ENCODE measurements around the gene SF3A2.

The SF3A2 gene

DNA sequence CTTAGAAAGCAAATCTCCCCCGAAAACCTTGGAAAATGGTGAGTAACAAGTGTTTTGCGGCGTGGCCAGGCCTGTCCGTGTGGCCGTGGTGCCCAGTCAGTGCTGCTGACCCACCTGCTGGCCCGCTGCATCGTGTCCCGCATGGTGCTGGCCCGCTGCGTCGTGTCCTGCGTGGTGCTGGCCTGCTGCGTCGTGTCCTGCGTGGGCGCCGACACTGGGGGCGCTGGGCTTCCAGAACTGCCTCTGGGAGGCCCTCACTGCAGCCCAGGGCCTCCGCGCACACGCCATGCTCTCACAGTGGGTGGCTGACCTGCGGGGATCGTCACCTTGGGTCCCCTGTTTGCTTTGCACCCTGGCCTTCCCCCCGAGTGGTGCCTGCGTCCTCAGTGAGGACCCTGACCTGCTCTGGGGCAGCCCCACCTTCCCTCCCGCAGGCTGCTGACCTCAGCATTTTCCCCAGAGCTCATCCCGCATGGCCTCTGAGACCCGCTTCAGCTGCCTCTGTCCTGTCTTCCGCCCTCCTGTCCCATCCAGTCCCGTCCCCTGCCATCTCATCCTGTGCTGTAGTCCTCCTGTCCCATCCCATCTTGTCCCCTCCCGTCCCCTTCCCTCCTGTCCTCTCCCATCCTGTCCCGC, 11.1 kb upstream of the SF3A2 start:
- DNase-seq (ENCODE audit: low read depth, low spot score), result no peak
- no peak overlapping the region for H3K27ac ChIP-seq

DNA sequence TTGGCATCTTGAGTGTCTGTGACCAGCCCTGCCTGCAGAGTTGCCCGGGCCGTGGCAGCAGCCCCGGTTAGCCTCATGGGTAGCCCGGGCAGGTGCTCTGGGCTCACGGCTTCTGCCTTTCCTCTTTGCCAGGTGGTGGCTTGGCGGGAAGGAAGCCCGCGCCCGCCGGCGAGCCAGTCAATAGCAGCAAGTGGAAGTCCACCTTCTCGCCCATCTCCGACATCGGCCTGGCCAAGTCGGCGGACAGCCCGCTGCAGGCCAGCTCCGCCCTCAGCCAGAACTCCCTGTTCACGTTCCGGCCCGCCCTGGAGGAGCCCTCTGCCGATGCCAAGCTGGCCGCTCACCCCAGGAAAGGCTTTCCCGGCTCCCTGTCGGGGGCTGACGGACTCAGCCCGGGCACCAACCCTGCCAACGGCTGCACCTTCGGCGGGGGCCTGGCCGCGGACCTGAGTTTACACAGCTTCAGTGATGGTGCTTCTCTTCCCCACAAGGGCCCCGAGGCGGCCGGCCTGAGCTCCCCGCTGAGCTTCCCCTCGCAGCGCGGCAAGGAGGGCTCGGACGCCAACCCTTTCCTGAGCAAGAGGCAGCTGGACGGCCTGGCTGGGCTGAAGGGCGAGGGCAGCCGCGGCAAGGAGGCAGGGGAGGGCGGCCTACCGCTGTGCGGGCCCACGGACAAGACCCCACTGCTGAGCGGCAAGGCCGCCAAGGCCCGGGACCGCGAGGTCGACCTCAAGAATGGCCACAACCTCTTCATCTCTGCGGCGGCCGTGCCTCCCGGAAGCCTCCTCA, 10.4 kb upstream of the SF3A2 start:
- H3K27ac ChIP-seq, result no peak overlapping the region
- DNase-seq (ENCODE audit: low read depth, low spot score), result no peak

DNA sequence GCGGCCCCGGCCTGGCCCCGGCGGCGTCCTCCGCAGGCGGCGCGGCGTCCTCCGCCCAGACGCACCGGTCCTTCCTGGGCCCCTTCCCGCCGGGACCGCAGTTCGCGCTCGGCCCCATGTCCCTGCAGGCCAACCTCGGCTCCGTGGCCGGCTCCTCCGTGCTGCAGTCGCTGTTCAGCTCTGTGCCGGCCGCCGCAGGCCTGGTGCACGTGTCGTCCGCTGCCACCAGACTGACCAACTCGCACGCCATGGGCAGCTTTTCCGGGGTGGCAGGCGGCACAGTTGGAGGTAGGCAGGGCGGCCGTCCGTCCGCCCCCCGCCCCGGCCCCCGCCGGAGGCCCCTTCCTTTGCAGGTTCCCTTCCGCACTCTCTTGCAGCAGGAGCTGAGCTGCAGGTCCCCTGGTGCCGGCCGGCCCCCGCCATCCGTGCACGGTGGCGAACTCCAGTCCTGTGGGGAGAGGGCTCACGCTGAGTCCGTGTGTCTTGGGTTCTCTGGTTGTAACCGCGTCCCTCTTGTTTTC, 9.7 kb upstream of the SF3A2 start:
- DNase-seq (ENCODE audit: low read depth, low spot score), result no peak
- H3K27ac ChIP-seq, result no peak overlapping the region

DNA sequence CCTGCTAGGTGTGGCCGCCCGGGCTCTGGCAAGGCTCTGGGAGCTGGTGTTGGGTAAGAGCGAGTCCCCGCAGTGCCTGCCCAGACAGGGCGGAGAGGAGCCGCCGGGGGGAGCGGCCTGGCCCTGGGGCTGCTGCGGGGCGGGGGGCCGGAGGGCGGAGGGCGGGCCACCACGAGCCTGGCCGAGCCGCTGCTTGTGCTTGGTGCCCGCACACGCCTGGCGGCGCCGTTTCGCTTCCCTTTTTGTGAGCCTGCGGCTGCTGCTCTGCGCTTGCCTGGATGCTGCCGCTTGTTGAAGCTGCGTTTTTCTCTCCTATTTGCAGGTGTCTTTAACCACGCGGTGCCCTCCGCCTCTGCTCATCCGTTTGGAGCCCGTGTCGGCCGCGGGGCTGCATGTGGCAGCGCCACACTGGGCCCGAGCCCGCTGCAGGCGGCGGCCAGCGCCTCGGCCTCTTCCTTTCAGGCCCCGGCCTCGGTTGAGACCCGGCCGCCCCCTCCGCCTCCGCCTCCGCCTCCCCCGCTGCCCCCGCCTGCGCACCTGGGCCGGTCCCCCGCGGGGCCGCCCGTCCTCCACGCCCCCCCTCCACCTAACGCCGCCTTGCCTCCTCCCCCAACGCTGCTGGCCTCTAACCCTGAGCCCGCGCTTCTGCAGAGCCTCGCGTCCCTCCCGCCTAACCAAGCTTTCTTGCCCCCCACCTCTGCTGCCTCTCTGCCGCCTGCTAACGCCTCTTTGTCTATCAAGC, 9.0 kb upstream of the SF3A2 start:
- no peak for DNase-seq (ENCODE audit: low read depth, low spot score)
- no peak overlapping the region for H3K27ac ChIP-seq

DNA sequence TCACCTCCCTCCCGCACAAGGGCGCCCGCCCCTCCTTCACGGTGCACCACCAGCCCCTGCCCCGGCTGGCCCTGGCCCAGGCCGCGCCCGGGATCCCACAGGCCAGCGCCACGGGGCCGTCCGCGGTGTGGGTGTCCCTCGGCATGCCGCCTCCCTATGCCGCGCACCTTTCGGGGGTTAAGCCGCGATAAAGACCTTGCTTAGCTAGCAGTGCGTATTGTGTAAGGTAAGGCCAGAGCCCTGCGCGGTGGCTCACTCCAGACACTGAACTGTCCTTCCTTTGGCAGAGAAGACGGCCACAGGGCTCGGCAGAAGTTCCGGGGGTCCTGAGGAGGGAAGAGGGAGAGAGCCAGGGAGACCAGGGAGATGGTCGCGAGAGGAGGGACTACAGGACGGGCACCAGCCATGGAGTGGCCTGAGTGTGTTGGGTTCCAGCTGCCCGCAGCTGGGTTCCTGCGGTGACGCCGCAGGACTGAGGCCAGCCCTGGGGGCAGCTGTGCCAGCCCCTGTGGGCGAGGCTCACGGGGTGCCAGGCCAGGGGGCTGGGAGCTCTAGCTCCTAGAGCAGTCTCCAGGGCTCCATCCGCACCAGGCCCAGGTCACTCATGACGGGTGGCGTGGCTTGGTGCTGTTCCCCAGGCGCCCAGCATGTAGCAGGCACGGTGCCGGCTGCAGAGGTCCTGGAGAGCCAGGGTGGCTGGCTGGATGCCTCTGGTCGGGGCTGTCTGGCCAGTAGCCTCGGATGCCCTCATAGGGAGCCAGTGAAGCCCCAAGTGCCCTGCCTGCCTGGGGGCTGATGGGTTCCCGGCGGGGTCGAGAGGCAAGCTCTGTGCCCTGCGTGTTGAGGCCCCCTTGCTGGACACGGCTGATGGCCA, 8.2 kb upstream of the SF3A2 start:
- DNase-seq (ENCODE audit: low read depth, low spot score), result no peak
- H3K27ac ChIP-seq, result no peak overlapping the region

DNA sequence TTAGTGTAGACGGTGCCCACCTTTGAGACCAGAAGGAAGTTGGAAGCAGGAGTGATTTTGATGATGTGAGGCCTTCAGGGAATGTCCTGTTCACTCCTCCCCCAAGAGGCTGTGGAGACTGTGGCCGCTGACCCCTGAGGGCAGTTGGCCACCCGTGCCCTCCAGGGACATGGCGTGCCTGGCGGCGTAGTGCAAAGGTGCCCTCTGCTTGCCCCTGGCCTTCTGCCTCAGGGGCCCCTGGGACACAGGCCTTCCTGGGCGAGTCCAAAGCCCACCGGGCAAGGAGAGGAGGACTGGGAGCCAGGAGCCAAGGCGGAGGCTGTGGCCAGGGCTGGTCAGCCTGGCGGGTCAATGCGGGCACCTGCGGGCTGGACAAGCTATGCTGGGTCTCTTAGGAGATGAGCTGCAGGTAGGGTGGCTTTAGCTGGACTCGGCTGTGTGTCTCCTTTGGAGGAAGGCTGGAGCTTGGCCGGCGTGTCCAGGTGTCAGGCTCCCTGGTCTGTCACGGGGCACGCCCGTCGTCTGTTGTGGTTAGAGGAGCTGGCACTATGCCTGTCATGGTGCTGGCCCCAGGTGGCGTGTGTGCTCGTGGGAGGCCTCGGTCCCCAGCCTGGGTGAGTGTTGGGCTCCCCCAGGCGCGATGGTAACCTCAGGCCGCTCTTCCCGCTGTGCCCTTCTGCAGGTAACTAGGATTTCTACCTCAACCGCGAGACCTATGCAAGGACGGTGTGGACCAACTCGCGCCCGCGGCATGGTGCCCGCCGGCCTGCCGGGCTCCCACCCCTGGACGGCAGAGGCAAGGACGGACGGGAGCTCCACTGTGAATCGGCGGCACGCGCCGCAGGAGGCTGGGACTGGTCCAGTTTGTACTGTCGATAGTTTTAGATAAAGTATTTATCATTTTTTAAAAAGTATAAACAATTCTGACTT, 7.3 kb upstream of the SF3A2 start:
- H3K27ac ChIP-seq, result no peak overlapping the region
- no peak for DNase-seq (ENCODE audit: low read depth, low spot score)

DNA sequence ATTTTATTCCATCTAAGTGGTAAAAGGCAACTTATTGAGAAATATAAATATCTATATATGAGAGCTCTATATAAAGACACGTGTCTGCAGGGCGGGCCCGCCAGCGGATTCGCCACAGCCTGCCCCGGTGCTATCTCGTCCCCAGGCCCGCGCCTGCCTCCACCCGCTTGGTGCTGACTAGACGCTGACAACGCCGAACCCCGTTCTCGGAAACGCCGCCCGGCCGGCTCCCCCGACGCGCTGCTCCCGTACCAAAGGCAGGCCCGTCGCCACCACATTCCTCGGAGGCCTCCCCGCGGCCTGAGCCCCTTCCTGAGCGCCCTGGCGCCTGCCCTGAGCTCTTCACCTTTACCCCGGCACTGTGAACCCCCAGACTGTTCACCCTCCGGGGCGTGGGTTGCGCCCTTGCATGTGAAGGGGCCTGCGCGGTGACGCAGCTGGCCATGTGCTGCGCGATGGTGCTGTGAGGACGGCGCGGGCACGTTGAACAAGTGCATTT, 6.5 kb upstream of the SF3A2 start:
- DNase-seq (ENCODE audit: low read depth, low spot score), result no peak
- no peak overlapping the region for H3K27ac ChIP-seq

DNA sequence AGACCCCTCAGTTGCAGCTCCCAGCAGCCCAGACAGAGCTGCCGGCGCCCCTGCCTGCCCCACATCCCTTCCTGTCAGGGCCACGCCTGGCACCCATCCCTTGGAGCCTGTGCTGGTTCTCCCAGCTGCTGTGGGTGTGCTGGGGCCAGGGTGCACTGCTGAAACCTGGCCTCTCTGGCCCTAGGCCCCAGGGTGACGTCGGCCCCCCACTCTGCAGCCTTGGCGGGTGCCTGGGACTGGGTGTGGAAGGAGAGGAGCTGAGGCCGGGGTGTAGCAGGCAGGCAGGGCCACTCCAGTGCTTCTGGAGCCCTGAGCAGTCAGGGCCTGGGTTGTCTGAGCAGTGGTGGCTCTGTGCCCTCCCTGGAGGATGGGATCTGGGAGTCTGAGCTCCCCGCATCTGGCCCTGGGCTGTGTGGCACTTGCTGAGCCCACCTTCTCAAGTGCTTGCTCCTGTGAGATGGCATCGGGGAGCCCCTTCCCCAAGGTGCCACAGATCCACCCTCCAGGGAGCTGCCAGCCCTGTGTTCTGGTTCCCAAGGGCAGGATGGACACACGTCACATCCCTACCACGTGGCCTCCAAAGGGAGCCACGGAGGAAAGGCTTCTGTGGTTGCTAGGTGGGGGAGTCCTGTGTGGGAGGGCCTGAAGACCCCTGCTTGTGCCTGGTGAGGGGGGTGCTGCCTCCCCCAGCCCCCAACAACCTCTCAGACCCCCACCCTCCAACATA, 5.7 kb upstream of the SF3A2 start:
- no peak for DNase-seq (ENCODE audit: low read depth, low spot score)
- no peak overlapping the region for H3K27ac ChIP-seq

DNA sequence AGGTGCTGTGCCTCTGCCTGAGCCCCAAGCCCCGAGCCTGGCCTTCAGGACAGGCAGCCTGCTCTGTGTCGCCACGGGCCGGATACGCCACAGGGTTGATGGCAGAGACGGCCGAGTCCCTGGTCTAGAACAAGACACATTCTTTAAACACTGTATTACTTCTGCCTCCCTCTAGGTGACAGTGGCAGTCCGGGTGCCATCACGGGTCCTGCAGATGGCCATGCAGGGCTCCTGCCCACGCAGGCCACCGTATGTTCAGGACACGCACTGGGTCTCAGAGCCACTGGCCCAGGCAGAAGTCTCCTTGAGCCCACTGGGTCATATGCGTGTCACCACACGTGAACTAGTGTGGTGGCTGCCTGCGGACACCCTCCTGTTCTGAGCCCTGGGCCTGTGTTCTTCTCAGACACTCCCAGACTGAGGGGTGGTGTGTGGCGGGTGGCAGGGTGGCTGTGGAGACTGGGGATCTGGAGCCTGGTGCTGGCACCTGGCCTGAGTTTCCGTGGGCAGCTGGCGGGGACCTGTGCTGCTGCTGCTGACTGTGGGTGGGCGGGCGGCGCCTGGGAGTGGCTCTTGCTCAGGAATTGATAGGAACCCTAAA, 4.9 kb upstream of the SF3A2 start:
- no peak overlapping the region for H3K27ac ChIP-seq
- no peak for DNase-seq (ENCODE audit: low read depth, low spot score)

DNA sequence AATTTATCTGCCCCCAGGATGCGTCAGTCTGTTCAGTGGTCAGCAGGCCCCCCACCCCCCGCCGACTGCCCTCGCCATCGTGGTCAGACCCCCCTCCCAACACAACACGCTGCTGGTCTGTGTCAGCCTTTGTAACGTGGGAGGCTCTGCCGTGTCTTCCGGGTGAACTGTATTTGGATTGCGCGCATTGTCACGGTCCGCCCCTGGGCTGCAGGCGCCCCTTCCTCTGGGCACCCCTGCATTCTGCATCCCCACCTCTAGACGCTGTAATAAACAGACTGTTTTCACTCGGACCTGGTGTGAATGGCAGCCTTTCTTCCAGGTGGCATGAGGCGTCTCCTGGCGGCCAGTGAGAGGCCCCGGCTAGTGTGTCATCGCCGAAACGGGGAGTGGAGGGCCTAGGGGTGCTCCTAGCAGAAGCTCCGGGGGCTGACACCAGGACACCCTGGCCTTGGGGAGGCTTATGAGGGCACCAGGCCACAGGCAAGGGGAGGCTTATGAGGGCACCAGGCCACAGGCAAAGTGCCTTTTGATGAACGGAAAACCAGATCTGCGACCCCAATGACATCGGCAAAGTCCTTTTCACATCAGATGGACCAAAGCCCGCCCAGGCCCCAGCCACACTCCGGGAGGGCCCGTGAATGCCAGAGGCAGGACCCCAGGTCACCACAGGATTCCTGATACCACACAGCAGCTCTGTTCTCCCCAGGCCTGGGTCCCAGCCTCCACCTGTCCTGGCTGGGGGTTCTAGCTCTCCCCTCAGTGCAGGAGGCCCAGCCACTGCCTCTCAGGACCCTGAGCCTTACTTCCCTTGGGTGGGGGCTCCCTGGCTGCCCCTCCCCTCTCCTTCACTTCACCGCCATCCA, 4.1 kb upstream of the SF3A2 start:
- H3K27ac ChIP-seq, result no peak overlapping the region
- no peak for DNase-seq (ENCODE audit: low read depth, low spot score)

DNA sequence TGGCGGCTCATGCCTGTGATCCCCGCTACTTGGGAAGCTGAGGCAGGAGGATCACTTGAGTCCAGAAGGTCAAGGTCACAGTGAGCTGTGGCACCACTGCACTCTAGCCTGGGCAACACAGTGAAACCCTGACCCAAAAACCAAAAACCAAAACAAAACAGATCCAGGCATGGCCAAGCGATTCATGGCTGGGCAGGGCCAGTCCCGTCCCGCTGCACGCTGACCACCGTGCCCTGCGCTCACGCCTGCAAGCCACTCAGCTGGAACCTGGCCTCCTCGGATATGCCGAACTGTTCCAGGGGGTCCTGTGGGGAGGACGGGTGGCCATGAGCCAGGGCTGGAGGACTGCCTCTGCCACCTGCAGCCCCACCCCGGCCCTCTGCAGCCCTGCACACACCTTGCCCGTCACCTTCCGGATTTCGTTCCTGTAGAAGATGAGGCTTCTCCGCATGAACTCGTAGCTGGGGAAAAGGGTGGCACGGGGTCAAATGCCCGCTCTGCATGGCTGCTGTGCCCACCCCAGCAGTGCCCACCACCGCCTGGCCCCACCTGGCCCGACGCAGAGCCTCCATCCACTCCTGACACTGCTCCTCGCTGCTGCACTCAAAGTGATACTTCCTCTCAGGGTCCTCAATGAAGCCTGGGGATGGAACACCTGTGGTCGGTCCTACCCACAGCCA, 2.9 kb upstream of the SF3A2 start:
- no peak overlapping the region for H3K27ac ChIP-seq
- DNase-seq (ENCODE audit: low read depth, low spot score), result no peak

DNA sequence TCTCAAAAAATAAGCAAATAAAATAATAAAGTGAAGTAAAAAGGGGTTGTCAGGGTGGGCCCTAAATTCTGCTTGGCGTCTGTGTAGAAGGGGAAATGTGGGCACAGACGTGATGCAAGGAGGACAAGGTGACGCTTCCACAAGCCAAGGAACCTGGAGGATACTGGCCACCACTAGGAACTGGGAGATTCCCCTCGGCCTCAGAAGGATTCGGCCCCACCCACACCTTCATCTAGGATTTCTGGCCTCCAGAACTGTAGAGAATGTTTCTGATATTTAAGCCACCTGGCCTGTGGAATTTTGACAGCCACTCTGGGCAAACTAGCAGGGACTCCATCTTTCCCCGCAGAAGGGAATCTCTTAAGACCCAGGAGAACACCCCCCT, 1.6 kb upstream of the SF3A2 start:
- no peak for DNase-seq (ENCODE audit: low read depth, low spot score)
- H3K27ac ChIP-seq, result peak overlapping the region; percentile 89

DNA sequence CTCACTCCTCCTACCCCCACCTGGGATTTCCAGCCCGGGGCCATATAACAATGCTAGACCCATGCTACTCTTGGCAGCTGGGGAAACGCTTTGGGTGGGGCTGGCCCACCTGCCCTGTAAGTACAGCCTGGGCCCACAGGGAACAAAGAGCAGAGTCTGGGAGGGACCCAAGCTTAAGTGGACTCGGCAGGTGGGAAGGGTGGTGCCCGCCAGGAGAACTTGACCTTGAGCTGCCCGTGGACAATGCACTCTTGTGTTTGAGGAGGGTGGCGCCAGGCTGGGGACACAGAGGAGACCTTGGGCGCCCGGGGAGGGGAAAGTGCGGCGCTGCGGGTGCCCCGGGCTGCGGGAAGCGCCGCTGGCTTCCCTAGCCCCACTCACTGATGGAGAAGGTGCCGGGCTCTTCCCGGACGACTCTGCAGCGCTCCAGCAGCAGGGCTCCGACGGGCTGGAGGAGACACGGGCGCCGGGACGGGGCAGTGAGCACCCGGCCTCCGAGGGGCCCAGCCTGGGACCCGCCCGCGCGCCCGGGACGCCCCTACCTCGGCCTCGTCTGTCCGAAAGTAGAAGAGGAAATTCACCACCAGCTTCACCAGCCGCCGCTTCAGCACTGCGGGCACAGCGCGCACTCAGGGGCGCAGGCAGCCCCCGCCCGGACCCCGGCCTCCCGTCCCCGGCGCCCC, 1.1 kb upstream of the SF3A2 start:
- H3K27ac ChIP-seq, result peak overlapping the region; percentile 89
- no peak for DNase-seq (ENCODE audit: low read depth, low spot score)

DNA sequence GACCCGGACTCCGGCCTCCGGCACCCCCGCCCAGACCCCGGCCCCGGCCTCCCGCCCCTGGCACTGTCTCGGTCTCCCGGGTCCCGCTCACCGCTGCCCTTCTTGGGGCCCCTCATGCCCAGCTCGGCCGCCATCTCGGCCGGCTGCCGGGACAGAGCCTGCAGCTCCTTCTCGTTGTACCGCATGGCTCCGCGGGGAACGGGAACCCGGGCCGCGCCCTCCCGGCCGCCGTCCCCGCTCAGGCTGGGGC, 635 bp upstream of the SF3A2 start:
- H3K27ac ChIP-seq, result peak overlapping the region; percentile 89
- DNase-seq (ENCODE audit: low read depth, low spot score), result no peak

DNA sequence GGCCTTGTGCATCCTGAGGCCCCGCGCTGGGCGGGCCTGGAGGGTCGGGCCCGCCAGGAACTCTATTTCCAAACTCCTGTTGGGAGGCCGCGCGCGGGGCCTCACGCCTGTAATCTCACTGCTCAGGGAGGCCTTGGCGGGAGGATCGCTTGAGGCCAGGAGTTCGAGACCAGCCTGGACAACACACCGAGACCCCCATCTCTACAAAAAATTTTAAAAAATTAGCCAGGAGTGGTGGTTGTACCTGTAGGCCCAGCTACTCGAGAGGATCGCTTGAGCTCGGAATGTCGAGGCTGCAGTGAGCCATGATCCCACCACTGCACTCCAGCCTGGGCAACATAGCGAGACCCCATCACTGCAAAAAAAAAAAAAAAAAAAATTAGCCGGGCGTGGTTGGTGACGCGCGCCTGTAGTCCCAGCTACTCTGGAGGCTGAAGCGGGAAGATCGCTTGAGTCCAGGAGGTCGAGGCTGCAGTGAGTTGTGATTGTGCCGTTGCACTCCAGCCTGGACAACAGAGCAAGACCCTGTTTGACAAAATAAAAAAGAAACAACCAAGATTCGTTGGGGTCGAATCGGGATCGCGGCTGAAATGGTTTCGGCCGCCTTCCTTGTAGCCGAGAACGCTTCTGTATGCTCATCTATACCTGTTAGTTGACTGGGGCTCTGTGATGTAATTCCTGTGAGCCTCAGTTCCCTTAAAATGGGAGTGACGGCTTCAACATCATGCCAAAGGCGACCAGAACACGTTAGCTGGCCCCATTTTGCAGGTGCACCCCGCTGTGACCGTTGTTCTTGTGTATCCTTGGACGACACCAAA, 636 bp downstream of the SF3A2 start:
- no peak for DNase-seq (ENCODE audit: low read depth, low spot score)

DNA sequence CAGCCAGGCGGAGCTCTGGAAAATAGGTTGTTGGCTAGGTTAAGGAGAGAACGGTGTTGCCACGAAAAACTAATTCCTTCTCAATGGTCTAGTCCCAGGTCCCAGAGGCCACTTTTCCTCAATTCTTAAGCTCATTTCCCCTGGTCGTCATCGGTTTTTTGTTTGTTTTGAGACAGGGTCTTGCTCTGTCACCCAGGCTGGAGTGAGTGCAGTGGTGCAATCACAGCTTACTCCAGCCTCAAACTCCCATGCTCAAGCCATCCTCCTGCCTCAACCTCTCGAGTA, 1.2 kb downstream of the SF3A2 start:
- no peak for DNase-seq (ENCODE audit: low read depth, low spot score)
- no peak overlapping the region for H3K27ac ChIP-seq

More for the DNA sequence above, 636 bp downstream of the SF3A2 start:
- H3K27ac ChIP-seq, result peak overlapping the region; percentile 89

All from epithelial cell of prostate (primary cell).